ENCODE measurements around the gene FUT1.

Gene FUT1

GRCh38 chr19:48740164-48740972 lies 12.1 kb downstream of the FUT1 start, which contains the start of gene RASIP1:
Gene RASIP1, minus strand, starts transcription at chr19:48740610. Its CDS starts 328 bp downstream, at chr19:48740282.
- no CpG with 5 or more reads among the region's 27 CpGs for WGBS (ENCODE audit: insufficient coverage, insufficient read length)
- Histone ChIP-seq H3K27me3 (ENCODE audit: control insufficient read depth, insufficient read depth, low read length) (no peaks in the 10 kb centered on the region; the same call in 1 of the 2 replicates), H3K4me3 (ENCODE audit: low read length) (peak within 1 kb of the TSS; percentile 47), H3K27ac (ENCODE audit: low read length) (no peak within 1 kb of the TSS), H3K9me3 (ENCODE audit: control insufficient read depth, insufficient read depth, low read length) (no peaks in the 10 kb centered on the region), H3K4me1 (ENCODE audit: control insufficient read depth, insufficient read depth, low read length) (peaks cover 10% of the 10 kb centered on the region), H3K36me3 (ENCODE audit: control insufficient read depth, insufficient read depth, low read length) (no peaks in the 10 kb centered on the region)
- DNase-seq (ENCODE audit: low read depth, low spot score): no peak

- Histone ChIP-seq H3K4me1 (ENCODE audit: control insufficient read depth, insufficient read depth, low read length) (peaks cover 10% of the 10 kb centered on the region), H3K27me3 (ENCODE audit: control insufficient read depth, insufficient read depth, low read length) (no peaks in the 10 kb centered on the region; the same call in 1 of the 2 replicates), H3K4me3 (ENCODE audit: low read length) (peak overlapping the region; percentile 47), H3K27ac (ENCODE audit: low read length) (no peak overlapping the region), H3K36me3 (ENCODE audit: control insufficient read depth, insufficient read depth, low read length) (no peaks in the 10 kb centered on the region), H3K9me3 (ENCODE audit: control insufficient read depth, insufficient read depth, low read length) (no peaks in the 10 kb centered on the region)
- WGBS (ENCODE audit: insufficient coverage, insufficient read length): no CpG with 5 or more reads among the region's 51 CpGs
- DNase-seq (ENCODE audit: low read depth, low spot score): no peak
Measured at GRCh38 chr19:48739404-48740163, 12.9 kb downstream of the FUT1 start.

- H3K4me1 ChIP-seq (ENCODE audit: control insufficient read depth, insufficient read depth, low read length): peaks cover 10% of the 10 kb centered on the region
- no peak overlapping the region for H3K27ac ChIP-seq (ENCODE audit: low read length)
- no peak for DNase-seq (ENCODE audit: low read depth, low spot score)
- WGBS (ENCODE audit: insufficient coverage, insufficient read length): no CpG with 5 or more reads among the region's 96 CpGs
- H3K27me3 ChIP-seq (ENCODE audit: control insufficient read depth, insufficient read depth, low read length): no peaks in the 10 kb centered on the region; the same call in 1 of the 2 replicates
- H3K4me3 ChIP-seq (ENCODE audit: low read length): peak overlapping the region; percentile 47
- no peaks in the 10 kb centered on the region for H3K9me3 ChIP-seq (ENCODE audit: control insufficient read depth, insufficient read depth, low read length)
- H3K36me3 ChIP-seq (ENCODE audit: control insufficient read depth, insufficient read depth, low read length): no peaks in the 10 kb centered on the region
Measured at GRCh38 chr19:48738557-48739403, 13.7 kb downstream of the FUT1 start.

GRCh38 chr19:48737360-48737998 lies 15.0 kb downstream of the FUT1 start:
- Histone ChIP-seq H3K36me3 (ENCODE audit: control insufficient read depth, insufficient read depth, low read length) (no peaks in the 10 kb centered on the region), H3K9me3 (ENCODE audit: control insufficient read depth, insufficient read depth, low read length) (no peaks in the 10 kb centered on the region), H3K4me3 (ENCODE audit: low read length) (no peak overlapping the region), H3K27ac (ENCODE audit: low read length) (no peak overlapping the region), H3K4me1 (ENCODE audit: control insufficient read depth, insufficient read depth, low read length) (peaks cover 10% of the 10 kb centered on the region), H3K27me3 (ENCODE audit: control insufficient read depth, insufficient read depth, low read length) (no peaks in the 10 kb centered on the region; the same call in 1 of the 2 replicates)
- WGBS (ENCODE audit: insufficient coverage, insufficient read length): no CpG with 5 or more reads among the region's 22 CpGs
- DNase-seq (ENCODE audit: low read depth, low spot score): no peak

GRCh38 chr19:48735031-48735615 lies 17.3 kb downstream of the FUT1 start:
- WGBS (ENCODE audit: insufficient coverage, insufficient read length): no CpG with 5 or more reads among the region's 38 CpGs
- Histone ChIP-seq H3K9me3 (ENCODE audit: control insufficient read depth, insufficient read depth, low read length) (no peaks in the 10 kb centered on the region), H3K36me3 (ENCODE audit: control insufficient read depth, insufficient read depth, low read length) (no peaks in the 10 kb centered on the region), H3K4me1 (ENCODE audit: control insufficient read depth, insufficient read depth, low read length) (peaks cover 3% of the 10 kb centered on the region), H3K27ac (ENCODE audit: low read length) (no peak overlapping the region), H3K27me3 (ENCODE audit: control insufficient read depth, insufficient read depth, low read length) (no peaks in the 10 kb centered on the region; the same call in 1 of the 2 replicates), H3K4me3 (ENCODE audit: low read length) (peak overlapping the region; percentile 58; the same call in 1 of the 2 replicates)
- DNase-seq (ENCODE audit: low read depth, low spot score): no peak

- DNase-seq (ENCODE audit: low read depth, low spot score): no peak
- WGBS (ENCODE audit: insufficient coverage, insufficient read length): no CpG with 5 or more reads among the region's 9 CpGs
- no peaks in the 10 kb centered on the region for H3K36me3 ChIP-seq (ENCODE audit: control insufficient read depth, insufficient read depth, low read length)
Measured at GRCh38 chr19:48734625-48735024, 17.8 kb downstream of the FUT1 start.

GRCh38 chr19:48731452-48731851 lies 21.0 kb downstream of the FUT1 start:
- Histone ChIP-seq H3K36me3 (ENCODE audit: control insufficient read depth, insufficient read depth, low read length) (no peaks in the 10 kb centered on the region), H3K4me1 (ENCODE audit: control insufficient read depth, insufficient read depth, low read length) (0 out of 2 replicates have a peak, but pooled peaks cover 1% of the 10 kb centered on the region), H3K4me3 (ENCODE audit: low read length) (no peak overlapping the region), H3K27ac (ENCODE audit: low read length) (no peak overlapping the region), H3K27me3 (ENCODE audit: control insufficient read depth, insufficient read depth, low read length) (no peaks in the 10 kb centered on the region), H3K9me3 (ENCODE audit: control insufficient read depth, insufficient read depth, low read length) (no peaks in the 10 kb centered on the region)
- no CpG with 5 or more reads among the region's 4 CpGs for WGBS (ENCODE audit: insufficient coverage, insufficient read length)
- no peak for DNase-seq (ENCODE audit: low read depth, low spot score)

More at GRCh38 chr19:48734625-48735024, 17.8 kb downstream of the FUT1 start:
- Histone ChIP-seq H3K4me1 (ENCODE audit: control insufficient read depth, insufficient read depth, low read length) (no peaks in the 10 kb centered on the region; the same call in 1 of the 2 replicates), H3K9me3 (ENCODE audit: control insufficient read depth, insufficient read depth, low read length) (no peaks in the 10 kb centered on the region), H3K4me3 (ENCODE audit: low read length) (no peak overlapping the region), H3K27ac (ENCODE audit: low read length) (no peak overlapping the region), H3K27me3 (ENCODE audit: control insufficient read depth, insufficient read depth, low read length) (no peaks in the 10 kb centered on the region; the same call in 1 of the 2 replicates)

- Histone ChIP-seq H3K4me1 (ENCODE audit: control insufficient read depth, insufficient read depth, low read length) (0 out of 2 replicates have a peak, but pooled peaks cover 1% of the 10 kb centered on the region), H3K27ac (ENCODE audit: low read length) (no peak overlapping the region), H3K9me3 (ENCODE audit: control insufficient read depth, insufficient read depth, low read length) (no peaks in the 10 kb centered on the region), H3K4me3 (ENCODE audit: low read length) (peak overlapping the region; percentile 15; the same call in 1 of the 2 replicates), H3K27me3 (ENCODE audit: control insufficient read depth, insufficient read depth, low read length) (no peaks in the 10 kb centered on the region), H3K36me3 (ENCODE audit: control insufficient read depth, insufficient read depth, low read length) (no peaks in the 10 kb centered on the region)
- WGBS (ENCODE audit: insufficient coverage, insufficient read length): no CpG with 5 or more reads among the region's 77 CpGs
- DNase-seq (ENCODE audit: low read depth, low spot score): no peak
Measured at GRCh38 chr19:48728911-48729664, 23.4 kb downstream of the FUT1 start.

- WGBS (ENCODE audit: insufficient coverage, insufficient read length): no CpG with 5 or more reads among the region's 2 CpGs
- 0 out of 2 replicates have a peak, but pooled peaks cover 1% of the 10 kb centered on the region for H3K4me1 ChIP-seq (ENCODE audit: control insufficient read depth, insufficient read depth, low read length)
- H3K27ac ChIP-seq (ENCODE audit: low read length): no peak overlapping the region
- H3K27me3 ChIP-seq (ENCODE audit: control insufficient read depth, insufficient read depth, low read length): no peaks in the 10 kb centered on the region
- DNase-seq (ENCODE audit: low read depth, low spot score): no peak
- no peaks in the 10 kb centered on the region for H3K9me3 ChIP-seq (ENCODE audit: control insufficient read depth, insufficient read depth, low read length)
- H3K4me3 ChIP-seq (ENCODE audit: low read length): no peak overlapping the region
- H3K36me3 ChIP-seq (ENCODE audit: control insufficient read depth, insufficient read depth, low read length): no peaks in the 10 kb centered on the region
Measured at GRCh38 chr19:48726556-48726955, 25.9 kb downstream of the FUT1 start.
